GM04503 (cell line): ENCODE data around the gene ARL2BP.
A peak's percentile ranks its signal among the peaks of the same experiment; 100 is the strongest.
"Not testable (repeated sequence)": the region's sequence is repeated elsewhere in the genome, so short reads cannot be mapped to it uniquely, and the experiment has no call there.

Experiments used
- DNase-seq: peaks from one replicate; pipeline ENCODE4 v3.0.0-alpha.2; 2012; ENCODE audit warnings: low read depth

The ARL2BP gene

DNA sequence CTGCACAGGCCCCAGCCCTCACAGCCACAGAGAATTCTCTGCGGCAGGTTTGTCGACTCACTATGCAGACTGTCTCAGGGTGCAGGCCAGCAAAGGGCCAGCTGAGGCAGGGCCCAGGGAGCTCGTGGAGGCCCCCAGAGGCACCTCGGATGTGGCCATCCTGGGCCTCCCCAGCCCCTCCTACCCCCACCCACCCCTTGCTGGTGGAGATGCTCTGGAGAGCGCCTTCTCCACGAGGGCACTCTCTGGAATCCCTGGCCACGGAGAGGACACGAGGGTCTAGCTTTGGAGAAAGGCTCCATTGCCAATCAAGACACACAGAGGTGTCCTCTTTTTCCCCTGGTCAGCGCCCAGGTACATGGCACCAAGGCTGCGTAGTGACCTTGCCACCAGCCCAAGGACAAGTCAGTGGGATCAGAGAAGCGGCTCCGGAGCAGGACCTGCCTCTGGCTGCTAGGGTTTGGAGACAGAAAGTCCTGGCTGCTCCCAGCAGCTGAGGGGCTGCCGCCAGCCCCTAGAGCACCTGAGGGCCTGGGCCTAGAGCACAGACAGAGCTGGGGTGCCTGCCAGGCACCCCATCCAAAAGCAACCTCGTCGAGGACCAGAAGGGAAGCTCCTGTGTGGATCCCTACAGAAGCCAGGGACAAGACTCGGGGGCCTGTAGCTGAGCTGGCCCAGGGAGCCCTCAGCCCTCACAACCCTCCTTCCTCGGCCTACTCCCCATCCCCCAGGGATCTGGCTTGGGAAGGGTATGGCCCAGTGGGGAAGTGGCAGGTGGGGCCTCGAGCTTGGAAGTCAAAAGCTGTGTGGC, 18.7 kb downstream of the ARL2BP start:
- DNase-seq = no peak

DNA sequence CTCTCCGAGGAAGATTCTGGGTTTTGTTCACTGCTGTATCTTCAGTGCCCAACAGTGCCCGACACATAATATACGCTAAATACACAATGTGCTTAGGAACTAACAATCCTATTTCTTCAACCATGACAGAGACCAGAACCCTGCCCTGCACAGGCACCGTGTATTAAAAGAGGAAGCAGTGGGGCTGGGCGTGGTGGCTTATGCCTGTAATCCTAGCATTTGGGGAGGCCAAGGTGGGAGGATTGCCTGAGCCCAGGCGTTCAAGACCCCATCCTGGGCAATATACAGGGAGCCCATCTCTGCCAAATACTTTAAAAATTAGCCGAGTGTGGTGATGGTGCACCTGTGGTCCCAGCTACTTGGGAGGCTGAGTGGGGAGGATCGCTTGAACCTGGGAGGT, 19.3 kb downstream of the ARL2BP start:
- no peak for DNase-seq

DNA sequence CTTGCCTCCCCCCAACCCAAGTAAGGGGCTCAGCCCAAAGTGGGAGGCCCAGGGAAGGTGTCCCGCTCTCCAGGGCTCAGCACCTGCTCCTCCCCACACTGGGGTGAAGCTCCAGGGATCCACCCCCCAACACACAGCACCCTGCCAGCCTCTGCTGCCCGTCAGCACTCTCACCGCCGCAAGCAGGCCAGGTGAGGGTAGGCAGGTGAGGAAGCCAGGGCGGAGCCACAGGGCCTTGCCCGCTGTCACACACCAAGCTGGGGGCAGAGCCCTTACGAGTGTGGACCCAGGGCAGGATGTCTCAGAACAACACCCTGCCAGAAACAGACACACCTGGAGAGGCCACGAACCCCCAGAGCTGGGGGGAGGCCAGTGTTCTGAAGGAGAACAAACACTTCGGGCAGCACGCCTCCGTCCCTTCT, 19.9 kb downstream of the ARL2BP start:
- no peak for DNase-seq

DNA sequence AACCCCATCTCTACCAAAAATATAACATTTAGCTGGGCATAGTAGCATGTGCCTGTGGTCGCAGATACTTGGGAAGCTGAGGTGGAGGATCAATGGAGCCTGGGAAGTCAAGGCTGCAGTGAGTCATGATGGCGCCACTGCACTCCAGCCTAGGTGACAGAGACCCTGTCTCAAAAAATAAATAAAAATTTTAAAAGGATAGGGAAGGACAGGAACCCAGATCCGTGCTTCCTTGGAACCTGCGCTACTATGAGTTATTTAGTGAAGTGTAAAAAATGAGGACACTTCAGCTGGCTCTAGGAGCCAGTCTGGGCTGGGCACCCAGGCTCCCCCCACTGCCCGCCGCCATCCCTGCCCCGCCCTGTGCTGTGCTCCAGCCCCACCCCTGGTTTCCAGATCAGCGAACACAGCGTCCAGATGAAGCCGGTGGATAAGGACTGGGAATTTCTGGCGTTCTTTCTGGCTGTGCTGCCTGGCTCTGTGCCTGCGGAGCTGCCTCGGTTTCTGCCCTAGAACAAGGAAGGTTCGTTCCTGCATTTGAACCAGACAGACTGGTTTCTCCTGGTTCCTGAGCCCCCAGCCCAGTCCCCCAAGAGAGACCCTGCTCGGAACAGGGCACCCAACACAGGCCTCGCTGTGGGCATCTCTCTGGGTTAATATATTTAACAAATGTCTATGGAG, 20.9 kb downstream of the ARL2BP start:
- no peak for DNase-seq

DNA sequence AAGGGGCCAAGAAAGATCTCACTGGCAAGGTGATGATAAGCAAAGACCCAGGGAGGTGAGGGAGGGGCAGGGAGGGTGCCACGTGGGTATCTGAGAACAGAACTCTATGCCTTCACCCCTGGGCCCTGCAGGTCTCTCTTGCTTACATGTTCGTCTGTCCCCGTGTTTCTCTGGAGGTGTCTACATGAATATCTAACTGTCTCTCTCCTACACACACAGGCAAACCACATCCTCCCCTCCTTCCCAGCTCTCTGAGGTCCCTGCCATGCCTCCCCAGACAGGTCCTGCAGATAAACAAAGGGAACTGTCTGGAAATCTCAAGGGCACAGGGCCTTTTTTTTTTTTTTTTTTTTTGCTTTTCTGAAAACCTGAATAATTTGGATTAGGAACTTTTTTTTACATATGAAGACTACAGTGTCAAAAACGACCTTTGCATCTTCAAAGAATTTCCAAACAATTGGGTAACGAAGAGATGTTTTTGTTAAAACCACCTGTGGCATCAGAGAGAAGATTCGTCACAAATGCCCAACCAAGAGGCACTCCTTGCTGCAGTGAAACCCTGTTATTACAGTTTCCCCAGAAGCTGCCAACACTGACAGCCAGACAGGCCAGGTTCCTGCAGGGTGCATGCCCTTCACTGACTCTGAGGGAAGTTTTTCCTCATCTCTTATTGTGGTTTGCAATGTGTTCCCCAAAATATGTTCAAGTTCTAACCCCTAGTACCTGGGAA, 21.6 kb downstream of the ARL2BP start:
- DNase-seq = no peak

DNA sequence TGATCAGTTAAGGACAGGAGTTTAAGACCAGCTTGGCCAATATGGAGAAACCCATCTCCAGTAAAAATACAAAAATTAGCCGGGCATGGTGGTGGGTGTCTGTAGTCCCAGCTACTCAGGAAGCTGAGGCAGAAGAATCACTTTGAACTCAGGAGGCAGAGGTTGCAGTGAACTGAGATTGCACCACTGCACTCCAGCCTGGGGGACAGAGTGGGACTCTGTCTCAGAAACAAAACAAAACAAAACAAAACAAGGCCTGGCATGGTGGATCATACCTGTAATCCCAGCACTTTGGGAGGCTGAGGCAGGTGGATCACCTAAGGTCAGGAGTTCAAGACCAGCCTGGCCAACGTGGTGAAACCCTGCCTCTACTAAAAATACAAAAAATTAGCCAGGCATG, 22.3 kb downstream of the ARL2BP start:
- not testable (repeated sequence) for DNase-seq

DNA sequence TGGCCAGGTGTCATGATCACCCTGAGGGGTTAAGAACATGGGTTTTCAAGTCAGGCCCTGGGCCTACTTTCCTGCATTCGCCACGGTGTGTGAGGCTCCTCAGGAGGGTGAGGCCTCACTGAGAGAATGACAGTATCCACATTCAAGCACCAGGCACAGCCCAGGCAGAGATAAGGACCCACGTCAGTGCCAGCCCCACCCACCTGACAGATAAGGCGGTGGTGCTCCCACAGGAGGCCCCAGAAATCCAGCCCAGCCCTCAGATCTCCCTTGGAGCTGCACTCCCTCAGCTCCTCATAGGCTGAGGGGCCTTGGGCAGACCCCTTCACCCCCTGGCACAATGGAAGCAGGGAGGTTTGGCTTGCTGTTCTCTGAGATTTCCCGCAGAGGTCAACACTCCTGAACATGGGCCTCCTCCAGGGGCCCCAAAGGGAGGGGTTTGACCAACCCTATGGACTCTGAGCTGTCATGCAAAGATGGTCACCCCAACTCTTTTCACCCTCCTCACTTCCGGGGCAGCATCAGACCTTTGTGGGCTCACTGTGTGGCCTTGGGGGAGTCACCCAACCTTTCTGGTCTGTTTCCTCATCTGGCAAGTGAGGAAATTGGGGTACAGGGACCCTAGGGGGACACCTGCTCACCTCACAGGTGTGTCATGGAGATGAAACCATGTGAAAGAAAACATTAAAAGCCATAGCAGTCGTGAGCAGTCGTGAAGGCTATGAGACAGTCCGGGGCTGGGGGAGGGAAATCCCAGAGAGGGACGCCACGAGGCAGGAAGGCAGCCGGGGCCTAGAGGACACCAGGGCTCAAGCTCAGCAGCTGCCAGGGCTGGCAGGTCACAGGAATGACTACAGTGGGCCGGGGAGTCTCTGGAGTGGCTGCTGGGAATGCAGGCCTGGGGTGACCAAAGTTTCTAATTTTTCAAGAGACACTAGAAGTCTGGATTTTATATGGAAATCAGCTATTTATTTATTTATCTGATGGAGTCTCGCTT, 24.0 kb downstream of the ARL2BP start:
- no peak for DNase-seq

DNA sequence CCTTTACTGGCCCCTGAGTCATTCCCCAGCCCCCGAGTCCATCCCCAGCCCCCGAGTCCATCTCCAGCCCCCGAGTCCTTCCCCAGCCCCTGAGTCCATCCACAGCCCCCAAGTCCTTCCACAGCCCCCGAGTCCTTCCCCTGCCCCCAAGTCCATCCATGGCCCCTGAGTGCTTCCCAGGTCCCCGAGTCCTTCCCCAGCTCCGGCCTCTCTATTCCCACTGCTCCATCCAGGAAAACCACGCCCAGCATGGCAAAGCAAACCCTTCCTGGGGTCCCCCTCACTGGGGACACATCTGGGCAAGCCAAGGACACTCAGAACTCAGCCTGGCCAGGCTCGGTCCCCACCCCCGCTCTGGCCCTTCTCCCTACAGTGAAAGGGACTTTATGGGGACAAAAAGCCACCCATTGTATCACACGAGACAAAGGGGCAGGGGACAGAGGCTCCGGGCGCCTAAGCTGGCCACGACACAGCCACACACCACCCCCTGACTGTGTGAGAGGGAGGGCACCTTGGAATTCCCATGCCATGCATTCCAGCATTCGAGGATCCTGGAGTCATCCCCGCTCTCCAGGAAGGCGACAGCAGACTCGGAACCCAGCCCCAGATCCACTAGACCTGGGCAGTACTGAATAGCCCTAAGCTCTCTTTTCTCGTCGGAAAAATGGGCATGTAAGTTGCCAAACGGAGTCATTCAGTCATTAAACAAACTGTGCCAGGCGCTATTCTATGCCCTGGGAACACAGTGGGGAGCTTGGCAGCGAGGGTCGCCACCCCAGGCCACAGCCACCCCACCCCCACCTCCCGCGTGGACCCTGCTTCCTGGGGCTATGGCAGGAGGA, 25.4 kb downstream of the ARL2BP start:
- no peak for DNase-seq

DNA sequence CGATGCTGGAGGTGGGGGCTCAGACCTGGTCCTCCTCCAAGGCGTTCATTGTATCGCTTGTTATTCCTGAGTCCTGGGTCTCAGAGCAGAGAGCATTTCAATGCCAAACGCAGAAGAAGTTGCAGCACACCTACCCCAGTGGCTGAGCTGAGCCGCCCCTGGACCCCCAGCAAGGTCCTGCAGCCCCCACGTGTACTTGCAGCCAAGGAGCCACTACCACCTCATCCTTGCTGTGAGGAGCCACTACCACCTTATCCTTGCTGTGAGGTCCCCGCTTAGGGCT, 25.9 kb downstream of the ARL2BP start:
- no peak for DNase-seq

DNA sequence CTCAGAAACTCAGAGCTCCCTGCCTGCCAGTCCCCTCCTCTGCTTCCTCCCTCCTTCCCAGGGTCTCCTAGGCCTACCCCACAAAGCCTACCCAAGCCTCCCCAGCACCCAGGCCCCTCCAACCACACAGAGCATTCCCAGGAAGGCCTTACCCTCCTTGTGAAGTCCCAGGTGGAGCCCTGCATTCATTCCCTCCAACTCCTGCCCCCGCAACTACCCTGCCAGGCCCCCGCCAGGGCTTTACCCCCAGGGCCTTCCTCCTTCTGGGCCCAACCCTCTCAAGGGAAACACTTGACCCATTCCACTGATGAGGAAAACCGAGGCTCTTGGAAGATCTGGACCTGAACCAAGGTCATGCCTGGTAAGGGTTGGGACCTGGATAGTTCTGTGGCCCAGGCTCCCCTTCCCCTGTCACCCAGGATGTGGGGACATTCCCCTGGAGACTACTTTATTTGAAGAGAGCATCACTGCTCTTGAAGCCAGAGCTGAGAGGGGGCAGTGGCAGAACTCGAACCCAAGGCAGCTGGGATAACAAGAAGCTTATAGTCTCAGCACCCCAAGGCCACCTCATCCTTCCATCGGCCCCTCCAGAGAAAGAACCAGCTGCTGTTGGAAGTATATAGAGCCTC, 26.9 kb downstream of the ARL2BP start:
- DNase-seq = no peak

DNA sequence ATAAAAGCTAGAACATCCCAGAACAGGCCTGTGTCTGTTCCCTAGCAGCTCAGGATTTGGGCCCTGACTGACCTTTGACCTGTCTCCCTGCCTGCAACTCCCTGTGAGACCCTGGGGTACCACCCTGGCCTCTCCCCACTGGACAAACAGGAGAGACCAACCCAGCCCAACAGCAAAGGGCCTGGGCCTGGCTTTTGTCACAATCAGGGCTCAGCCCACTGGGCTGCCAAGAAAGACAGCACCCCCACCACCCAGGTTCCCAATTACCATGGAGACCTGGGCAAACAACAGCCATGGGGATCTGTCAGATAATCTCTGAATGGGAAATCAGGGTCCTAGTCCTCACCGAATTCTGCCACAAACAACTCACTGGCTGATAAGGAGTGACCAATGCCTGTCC, 28.3 kb downstream of the ARL2BP start:
- DNase-seq = no peak

DNA sequence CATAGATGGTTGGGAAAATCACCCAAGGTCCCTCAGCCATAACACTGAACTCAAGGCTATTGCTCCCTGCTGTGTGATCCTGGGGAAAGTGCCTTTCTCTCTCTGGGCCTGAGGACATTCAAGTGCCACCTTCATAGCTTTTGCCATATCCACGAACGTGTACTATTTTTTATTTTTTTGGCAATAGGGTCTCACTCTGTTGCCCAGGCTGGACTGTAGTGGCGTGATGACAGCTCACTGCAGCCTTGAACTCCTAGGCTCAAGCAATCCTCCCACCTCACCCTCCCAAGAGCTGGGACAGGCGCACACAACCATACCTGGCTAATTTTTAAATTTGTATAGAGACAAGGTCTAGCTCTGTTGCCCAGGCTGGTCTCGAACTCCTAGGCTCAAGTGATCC, 28.8 kb downstream of the ARL2BP start:
- no peak for DNase-seq

DNA sequence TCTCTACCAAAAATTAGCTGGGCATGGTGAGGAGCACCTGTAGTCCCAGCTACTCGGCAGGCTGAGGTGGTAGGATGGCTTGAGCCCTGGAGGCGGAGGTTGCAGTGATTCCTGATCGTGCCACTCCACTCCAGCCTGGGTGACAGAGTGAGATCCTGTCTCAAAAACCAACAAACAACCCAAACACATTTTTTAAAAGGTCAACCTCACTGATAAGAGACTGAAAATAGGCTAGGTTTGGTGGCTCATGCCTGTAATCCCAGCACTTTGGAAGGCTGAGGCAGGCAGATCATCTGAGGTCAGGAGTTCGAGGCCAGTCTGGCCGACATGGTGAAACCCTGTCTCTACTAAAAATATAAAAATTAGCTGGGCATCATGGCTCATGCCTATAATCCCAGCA, 30.9 kb downstream of the ARL2BP start:
- not testable (repeated sequence) for DNase-seq

DNA sequence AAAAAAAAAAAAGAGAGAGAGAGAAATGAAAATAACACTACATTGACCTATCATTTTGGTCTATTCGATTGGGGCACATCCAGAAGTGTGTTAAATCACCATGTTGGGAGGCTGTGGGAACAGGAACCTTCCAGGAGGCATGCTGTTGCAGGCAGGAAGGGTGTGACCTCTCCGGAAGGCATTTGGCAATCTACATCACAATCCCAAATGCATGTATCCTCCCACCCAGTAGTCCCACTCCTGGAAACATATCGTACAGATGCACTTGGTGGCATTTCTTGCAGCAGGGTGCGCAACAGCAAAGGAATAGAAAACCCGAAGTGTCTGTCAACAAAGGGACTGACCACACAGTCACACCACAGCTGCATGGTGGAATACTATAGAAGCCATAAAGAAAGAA, 31.5 kb downstream of the ARL2BP start:
- no peak for DNase-seq

DNA sequence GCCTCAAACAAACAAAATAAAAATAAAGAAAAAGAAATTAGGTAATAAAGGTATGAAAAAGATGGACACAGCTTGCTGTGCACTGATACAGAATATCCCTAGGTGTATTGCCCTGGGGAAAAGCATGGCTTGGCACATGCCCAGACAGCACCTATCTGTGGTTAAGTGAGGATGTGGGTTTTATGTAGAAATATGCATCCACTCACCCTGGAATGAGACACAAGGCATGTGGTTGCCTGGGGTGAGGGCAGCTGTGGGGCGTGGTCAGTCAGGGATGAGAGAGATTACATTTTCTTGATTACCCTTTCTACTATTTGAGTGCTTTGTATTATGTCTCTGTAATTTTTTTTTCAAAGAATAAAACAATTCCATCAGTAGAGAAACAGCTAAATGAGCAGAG, 32.5 kb downstream of the ARL2BP start:
- peak; percentile 21 for DNase-seq

DNA sequence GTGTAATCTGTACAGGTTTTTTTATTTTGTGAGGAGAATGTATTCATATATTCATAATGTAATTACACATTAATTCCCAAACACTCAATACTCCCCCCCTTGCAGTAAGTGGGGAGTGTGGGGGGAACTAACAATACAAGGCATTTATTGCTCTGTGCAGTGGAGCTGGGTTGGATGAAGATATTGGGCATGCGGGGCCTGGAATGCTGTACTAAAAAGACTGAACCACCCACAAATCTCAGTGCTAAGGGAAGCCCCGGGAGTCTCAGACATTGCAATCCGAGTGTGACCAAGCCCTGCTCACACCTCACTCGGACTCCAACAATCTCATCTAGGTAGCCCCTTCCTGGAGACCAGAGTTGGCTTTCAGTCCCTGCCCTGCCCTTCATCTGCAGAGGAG, 33.4 kb downstream of the ARL2BP start:
- DNase-seq = no peak

DNA sequence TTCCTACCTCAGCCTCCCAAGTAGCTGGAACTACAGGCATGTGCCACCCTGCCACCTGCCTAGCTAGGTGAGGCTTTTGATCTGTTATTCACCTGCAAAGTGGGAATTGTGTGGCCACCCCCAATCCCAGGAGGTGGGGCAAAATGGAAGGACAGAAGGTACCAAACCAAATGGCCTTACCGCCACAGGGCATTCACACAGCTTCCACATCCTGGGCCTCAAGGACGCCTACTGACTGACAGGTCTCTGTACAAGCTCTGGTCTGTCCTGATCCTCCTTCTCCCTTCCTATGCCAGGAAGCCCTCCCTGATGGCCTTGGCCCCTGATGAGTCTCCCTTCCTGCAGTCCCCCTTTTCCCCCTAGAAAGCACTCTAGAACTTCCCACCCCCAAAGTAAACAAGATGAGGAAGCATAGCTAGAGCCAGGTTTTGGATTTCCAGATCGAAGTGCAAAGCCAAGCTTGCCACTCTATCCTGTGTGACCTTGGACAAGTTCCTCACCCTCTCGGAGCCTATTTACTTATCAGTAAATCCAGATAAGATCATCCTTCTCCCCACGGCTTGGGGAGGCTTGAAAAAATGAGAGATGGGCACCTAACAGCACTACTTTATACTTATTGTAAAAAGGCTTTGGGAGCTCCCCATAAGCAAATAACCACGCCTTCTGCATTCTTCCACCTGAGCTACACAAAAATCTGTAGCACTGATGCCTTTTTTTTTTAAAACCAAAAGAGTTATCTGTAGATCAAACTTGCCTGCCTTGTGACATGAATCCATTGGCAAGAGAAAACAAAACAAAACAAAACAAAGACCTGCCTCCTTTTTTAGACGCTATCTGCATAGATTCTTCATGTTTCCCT, 35.0 kb downstream of the ARL2BP start:
- no peak for DNase-seq

DNA sequence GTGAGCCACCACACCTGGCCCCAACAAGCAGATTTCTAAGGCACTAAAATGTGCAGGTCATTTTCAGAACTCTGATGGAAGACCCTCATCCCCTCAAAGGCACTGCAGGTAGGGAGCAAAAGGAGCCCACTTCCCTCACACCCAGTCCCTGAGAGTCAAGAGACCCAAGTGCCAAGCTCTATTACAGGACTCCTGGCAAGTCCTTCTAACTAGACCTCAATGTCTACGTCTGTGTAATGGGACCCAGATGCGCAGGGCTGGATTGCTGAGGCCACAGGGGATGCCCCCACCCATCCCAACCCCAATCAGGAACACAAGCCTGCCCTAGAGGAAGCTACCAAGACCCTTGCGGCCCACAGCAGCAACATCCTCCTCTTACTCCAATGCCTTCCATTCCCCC, 36.7 kb downstream of the ARL2BP start:
- no peak for DNase-seq

DNA sequence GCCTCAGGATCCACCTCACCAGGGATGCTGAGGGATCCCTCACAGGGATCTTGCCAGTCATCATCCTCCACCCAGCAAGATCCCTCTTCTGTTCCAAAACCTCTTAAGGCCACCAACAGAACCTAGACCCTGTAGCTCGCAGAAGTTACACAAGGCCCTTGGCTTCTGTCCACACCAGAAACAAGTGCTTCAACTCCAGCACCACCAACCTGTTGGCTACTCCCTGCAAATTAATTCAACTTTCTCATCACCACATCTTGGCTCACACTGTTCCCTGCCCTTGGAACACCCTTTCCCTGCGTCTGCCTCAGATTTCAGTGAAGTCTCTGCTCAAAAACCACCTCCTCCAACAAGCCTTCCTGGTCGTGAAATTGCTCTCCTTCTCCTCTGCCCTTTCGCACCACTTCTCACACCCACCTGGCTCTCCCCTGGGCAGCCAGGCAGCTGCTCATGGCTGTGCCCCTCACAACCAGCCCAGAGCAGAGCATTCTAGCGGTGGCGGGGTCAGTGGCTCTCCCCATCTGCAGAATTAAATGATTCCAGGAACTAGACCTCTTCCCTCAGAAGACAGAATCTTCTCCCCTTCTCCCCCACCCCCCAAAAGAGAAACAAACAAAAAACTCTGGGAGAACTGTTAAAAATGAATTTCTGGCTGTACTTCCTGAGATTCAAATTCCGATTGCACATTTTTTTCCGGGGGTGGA, 37.6 kb downstream of the ARL2BP start:
- no peak for DNase-seq
